Peyer's patch (tissue), 4 donors: ENCODE data around the gene MIR17HG.

Experiments
- CTCF ChIP-seq, 6 experiments: fragments of 450-650 bp in 4 of 6; fragments of 200-600 bp in 2 of 6; sonication (generic) in 1 of 6; IDR thresholded peaks; one replicate each; pipeline ENCODE4 v1.5.1; 2017 to 2019; ENCODE audit warnings: antibody characterized with exemption in 6 of 6, mild to moderate bottlenecking in 3 of 6, moderate library complexity in 1 of 6
- POLR2A ChIP-seq, 2 donors: fragments of 450-650 bp; IDR thresholded peaks; one replicate each; pipeline ENCODE4 v1.5.1; 2017; ENCODE audit warnings: antibody characterized with exemption in 2 of 2, mild to moderate bottlenecking in 2 of 2, moderate library complexity in 2 of 2

- TF ChIP-seq CTCF (IDR thresholded peaks at IDR 0.05) (peak; percentile 92 to 99 (median 98)), POLR2A (IDR thresholded peaks at IDR 0.05) (peak in 1 of 2 donors; percentile 29)
Measured at GRCh38 chr13:91348906-91349435, 1.5 kb downstream of the MIR17HG start.
